ENCODE data around the gene PPTC7. TPM values are rescaled to one million over a fixed set of nuclear protein-coding genes. Genes with fewer than 3 reads are reported as not detected.

PPTC7 gene
- total RNA-seq (10 to 100 TPM; 22.3 to 24.2 TPM), polyA plus RNA-seq (ENCODE audit: insufficient read length in 6 of 6) (10 to 100 TPM; 13.3 to 17.0 (median 14.7) TPM)
- long read RNA-seq, donor 1, full-length matches to known transcripts, result 4 of 4 reads
- long read RNA-seq, donor 1, partial matches to known transcripts, result 0 of 4 reads
- long read RNA-seq, donor 1, other reads (novel, unspliced or antisense), result 0 of 4 reads
- long read RNA-seq, donor 2, full-length matches to known transcripts, result 4 of 4 reads
- long read RNA-seq, donor 2, partial matches to known transcripts, result 0 of 4 reads
- long read RNA-seq, donor 2, other reads (novel, unspliced or antisense), result 0 of 4 reads
- long read RNA-seq, donor 3, full-length matches to known transcripts, result 2 of 2 reads
- long read RNA-seq, donor 3, partial matches to known transcripts, result 0 of 2 reads
- long read RNA-seq, donor 3, other reads (novel, unspliced or antisense), result 0 of 2 reads
- long read RNA-seq, donor 4, partial matches to known transcripts, result 0 of 1 reads
- long read RNA-seq, donor 4, other reads (novel, unspliced or antisense), result 1 of 1 reads
- long read RNA-seq, donor 5, full-length matches to known transcripts, result 1 of 1 reads
- long read RNA-seq, donor 5, partial matches to known transcripts, result 0 of 1 reads
- long read RNA-seq, donor 5, other reads (novel, unspliced or antisense), result 0 of 1 reads
- long read RNA-seq, donor 6, full-length matches to known transcripts, result 3 of 40 reads
- long read RNA-seq, donor 6, partial matches to known transcripts, result 37 of 40 reads
- long read RNA-seq, donor 6, other reads (novel, unspliced or antisense), result 0 of 40 reads
- long read RNA-seq, donor 7, full-length matches to known transcripts, result 2 of 9 reads
- long read RNA-seq, donor 7, partial matches to known transcripts, result 7 of 9 reads
- long read RNA-seq, donor 7, other reads (novel, unspliced or antisense), result 0 of 9 reads
- long read RNA-seq, donor 8, full-length matches to known transcripts, result 4 of 4 reads
- long read RNA-seq, donor 8, partial matches to known transcripts, result 0 of 4 reads
- long read RNA-seq, donor 8, other reads (novel, unspliced or antisense), result 0 of 4 reads
- long read RNA-seq, donor 9, result 0 reads
- long read RNA-seq, donor 10, full-length matches to known transcripts, result 1 of 6 reads
- long read RNA-seq, donor 10, partial matches to known transcripts, result 5 of 6 reads
- long read RNA-seq, donor 10, other reads (novel, unspliced or antisense), result 0 of 6 reads
- long read RNA-seq, donor 11, full-length matches to known transcripts, result 4 of 4 reads
- long read RNA-seq, donor 11, partial matches to known transcripts, result 0 of 4 reads
- long read RNA-seq, donor 11, other reads (novel, unspliced or antisense), result 0 of 4 reads
- long read RNA-seq, donor 12, full-length matches to known transcripts, result 2 of 2 reads
- long read RNA-seq, donor 12, partial matches to known transcripts, result 0 of 2 reads
- long read RNA-seq, donor 12, other reads (novel, unspliced or antisense), result 0 of 2 reads

- no peaks in the 10 kb centered on the region for H3K27me3 ChIP-seq
- peak within 1 kb of the TSS; percentile 82 to 89 for H3K27ac ChIP-seq
- ATAC-seq (peak; percentile 89), DNase-seq (peak; percentile 95 to 99 (median 98))
- peak within 1 kb of the TSS; percentile 85 to 90 for H3K4me3 ChIP-seq
- no peak for TF ChIP-seq CTCF (IDR thresholded peaks at IDR 0.05)
- no peaks in the 10 kb centered on the region for H3K36me3 ChIP-seq
- intact Hi-C loops (cut with DNase I), result no loop called here
- H3K9me3 ChIP-seq, result no peaks in the 10 kb centered on the region
- peaks cover 20 to 68% of the 10 kb centered on the region in 2 donors for H3K4me1 ChIP-seq
Measured at GRCh38 chr12:110583137-110584059, at the start of gene PPTC7. Gene PPTC7, minus strand, starts transcription at chr12:110583318. Its CDS starts 287 bp downstream, at chr12:110583031.

- no peaks in the 10 kb centered on the region for H3K27me3 ChIP-seq
- intact Hi-C loops (cut with DNase I), result no loop called here
- no peak for TF ChIP-seq CTCF (IDR thresholded peaks at IDR 0.05)
- H3K9me3 ChIP-seq, result no peaks in the 10 kb centered on the region
- peaks cover 0 to 22% of the 10 kb centered on the region in 2 donors for H3K36me3 ChIP-seq
- ATAC-seq (no peak), DNase-seq (no peak)
- H3K4me1 ChIP-seq, result peaks cover 0 to 5% of the 10 kb centered on the region in 2 donors
- H3K27ac ChIP-seq, result no peak overlapping the region
- H3K4me3 ChIP-seq, result no peak overlapping the region
Measured at GRCh38 chr12:110627500-110628195, 44.5 kb upstream of the PPTC7 start.

GRCh38 chr12:110622582-110622981 is 39.5 kb upstream of the PPTC7 start:
- no peak overlapping the region for H3K27ac ChIP-seq
- H3K27me3 ChIP-seq, result no peaks in the 10 kb centered on the region
- no peaks in the 10 kb centered on the region for H3K9me3 ChIP-seq
- H3K4me1 ChIP-seq, result no peaks in the 10 kb centered on the region
- intact Hi-C loops (cut with DNase I), result no loop called here
- ATAC-seq (no peak), DNase-seq (no peak)
- TF ChIP-seq CTCF (IDR thresholded peaks at IDR 0.05), result no peak
- H3K4me3 ChIP-seq, result no peak overlapping the region
- H3K36me3 ChIP-seq, result peaks cover 0 to 12% of the 10 kb centered on the region in 2 donors

- no peak overlapping the region for H3K4me3 ChIP-seq
- no peaks in the 10 kb centered on the region for H3K27me3 ChIP-seq
- intact Hi-C loops (cut with DNase I), result no loop called here
- no peak for TF ChIP-seq CTCF (IDR thresholded peaks at IDR 0.05)
- DNase-seq (no peak), ATAC-seq (no peak)
- no peaks in the 10 kb centered on the region for H3K9me3 ChIP-seq
- no peak overlapping the region for H3K27ac ChIP-seq
- H3K36me3 ChIP-seq, result peaks cover 0 to 4% of the 10 kb centered on the region in 2 donors
- H3K4me1 ChIP-seq, result peaks cover 0 to 5% of the 10 kb centered on the region in 2 donors
Measured at GRCh38 chr12:110619534-110619953, 36.4 kb upstream of the PPTC7 start.
